ENCODE results near the gene ZNF697.
"Not testable (repeated sequence)": the region's sequence is repeated elsewhere in the genome, so short reads cannot be mapped to it uniquely, and the experiment has no call there.

DNA sequence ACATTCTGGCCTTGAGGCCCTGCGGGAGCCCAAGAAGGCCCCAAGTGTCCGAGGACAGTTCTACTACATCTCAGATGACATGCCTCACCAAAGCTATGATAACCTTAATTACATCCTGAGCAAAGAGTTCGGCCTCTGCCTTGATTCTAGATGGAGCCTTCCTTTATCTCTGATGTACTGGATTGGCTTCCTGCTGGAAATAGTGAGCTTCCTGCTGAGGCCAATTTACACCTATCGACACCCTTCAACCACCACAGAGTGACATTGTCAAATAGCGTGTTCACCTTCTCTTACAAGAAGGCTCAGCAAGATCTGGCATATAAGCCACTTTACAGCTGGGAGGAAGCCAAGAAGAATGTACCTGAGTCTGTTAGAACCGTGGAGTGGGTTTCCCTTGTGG lies 39.2 kb downstream of the ZNF697 start:
- TF ChIP-seq, protein P1, sequence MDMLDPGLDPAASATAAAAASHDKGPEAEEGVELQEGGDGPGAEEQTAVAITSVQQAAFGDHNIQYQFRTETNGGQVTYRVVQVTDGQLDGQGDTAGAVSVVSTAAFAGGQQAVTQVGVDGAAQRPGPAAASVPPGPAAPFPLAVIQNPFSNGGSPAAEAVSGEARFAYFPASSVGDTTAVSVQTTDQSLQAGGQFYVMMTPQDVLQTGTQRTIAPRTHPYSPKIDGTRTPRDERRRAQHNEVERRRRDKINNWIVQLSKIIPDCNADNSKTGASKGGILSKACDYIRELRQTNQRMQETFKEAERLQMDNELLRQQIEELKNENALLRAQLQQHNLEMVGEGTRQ (IDR thresholded peaks at IDR 0.05; ENCODE audit: borderline replicate concordance, low read depth, low read length): not testable (repeated sequence)
- not testable (repeated sequence) for TF ChIP-seq RAD21 (IDR thresholded peaks at IDR 0.05; ENCODE audit: insufficient read depth, low read depth, low read length)

All from GM12878 (cell line).